Placental epithelial cell (primary cell): Measurements from ENCODE around the gene SLC13A5. TPM values are rescaled to one million over a fixed set of nuclear protein-coding genes. Genes with fewer than 3 reads are reported as not detected.

Experiments used
- small RNA-seq: library from RNA; depleted of rRNA; stranded (forward); fragments of <200 nt; gene quantifications from one replicate; pipeline ENCODE3, GENCODE V24; 2012
- total RNA-seq: library from RNA; depleted of rRNA; stranded (reverse); fragments of >200 nt; gene quantifications from 2 replicates; pipeline ENCODE4 v1.2.3, GENCODE V29; 2012

Gene SLC13A5
- total RNA-seq, result 0.65 TPM in 1 of 2 replicates, not detected in the other

GRCh38 chr17:6713130-6713917 is at the start of gene SLC13A5:
TSS of gene SLC13A5 (minus strand) at chr17:6713369. CDS start at chr17:6713333, 36 bp downstream.

GRCh38 chr17:6755731-6756184 is 42.6 kb upstream of the SLC13A5 start, which contains the start of gene XAF1:
TSS of gene XAF1 (plus strand) at chr17:6756046. CDS start at chr17:6756079, 33 bp downstream.

GRCh38 chr17:6651354-6651918 is 61.7 kb downstream of the SLC13A5 start, which contains the start of the genes C17orf100 and MED31:
TSS of gene C17orf100 (plus strand) at chr17:6651762. CDS start at chr17:6651914, 152 bp downstream.
TSS of gene MED31 (minus strand) at chr17:6651605. CDS start at chr17:6651528, 77 bp downstream.

GRCh38 chr17:6640536-6641246 is 72.5 kb downstream of the SLC13A5 start, which contains the start of the genes KIAA0753 and TXNDC17:
TSS of gene KIAA0753 (minus strand) at chr17:6640711. CDS start at chr17:6635103, 5,608 bp downstream.
TSS of gene TXNDC17 (plus strand) at chr17:6641060. CDS start at chr17:6641083, 23 bp downstream.

Small RNA genes within 50 kb of the gene (small RNA-seq; reads per million reads assigned to genes)
- not detected for gene AC004706.2
- gene MIR4520-1, result not detected

Other genes starting within 250 kb of the SLC13A5 start
- 1.7 and 2.0 TPM in 2 replicates for gene PITPNM3, start 156.8 kb downstream of the SLC13A5 start, total RNA-seq
- gene KIAA0753, start 72.7 kb downstream of the SLC13A5 start, total RNA-seq, result 12.9 and 17.7 TPM in 2 replicates
- 53.0 and 124 TPM in 2 replicates for gene TXNDC17, start 72.3 kb downstream of the SLC13A5 start, total RNA-seq
- 6.3 and 6.8 TPM in 2 replicates for gene MED31, start 61.8 kb downstream of the SLC13A5 start, total RNA-seq
- gene C17orf100, start 61.6 kb downstream of the SLC13A5 start, total RNA-seq, result 0.43 and 2.0 TPM in 2 replicates
- gene XAF1, start 42.7 kb upstream of the SLC13A5 start, total RNA-seq, result 0.22 and 0.39 TPM in 2 replicates
- not detected in 2 replicates for gene FBXO39, start 62.8 kb upstream of the SLC13A5 start, total RNA-seq
- not detected in 2 replicates for gene TEKT1, start 118.4 kb upstream of the SLC13A5 start, total RNA-seq